Measurements from ENCODE around the gene TUBB.
"Not testable (repeated sequence)": the region's sequence is repeated elsewhere in the genome, so short reads cannot be mapped to it uniquely, and the experiment has no call there.

The TUBB gene

DNA sequence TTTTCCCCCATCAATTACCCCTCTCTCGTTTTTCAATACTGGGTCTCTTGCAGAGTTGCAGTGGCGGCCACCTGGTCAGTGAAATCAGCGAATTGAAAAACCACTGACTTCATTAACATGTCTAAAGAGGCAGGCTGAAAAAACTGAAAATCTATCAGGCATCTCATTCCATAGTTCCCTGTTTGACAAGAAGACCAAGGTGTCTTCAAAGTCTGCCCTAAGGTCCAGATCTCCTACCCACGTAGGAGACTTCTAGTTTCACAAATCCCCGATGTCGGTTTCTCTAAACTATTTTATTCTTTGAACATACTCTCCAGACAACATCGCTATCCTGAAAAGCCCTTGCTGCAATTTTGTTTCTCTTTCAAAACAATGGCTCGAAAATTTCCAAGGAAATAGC is 796 bp upstream of the TUBB start:
- no peak for DNase-seq

DNA sequence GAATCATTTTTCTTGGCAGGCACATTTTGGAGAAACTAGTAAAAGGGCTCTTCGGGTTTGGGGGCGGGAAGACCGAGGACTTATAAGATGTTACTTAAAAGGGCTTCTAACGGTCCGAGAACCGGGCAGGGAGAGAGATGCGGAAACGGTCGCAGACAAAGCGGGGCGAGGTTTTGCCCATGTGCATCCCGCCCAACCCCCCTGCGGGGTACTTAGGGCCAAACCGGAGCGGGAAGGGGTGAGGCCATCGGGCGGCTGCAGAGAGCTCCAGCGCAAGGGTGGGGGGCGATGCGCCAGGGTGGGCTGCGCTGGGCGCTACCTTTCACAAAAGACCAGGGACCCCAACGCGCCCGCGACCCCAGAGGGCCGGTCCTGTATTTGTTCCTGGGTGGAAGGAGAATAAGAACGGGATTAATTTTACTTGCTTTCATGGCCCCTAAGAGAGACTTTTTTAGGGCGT is 616 bp downstream of the TUBB start:
- peak; percentile 58 for DNase-seq

- DNase-seq, result peak; percentile 91
Measured at GRCh38 chr6:30721198-30722024, 1.3 kb downstream of the TUBB start.

- peak; percentile 27 for DNase-seq
Measured at GRCh38 chr6:30722025-30722279, 1.8 kb downstream of the TUBB start.

DNA sequence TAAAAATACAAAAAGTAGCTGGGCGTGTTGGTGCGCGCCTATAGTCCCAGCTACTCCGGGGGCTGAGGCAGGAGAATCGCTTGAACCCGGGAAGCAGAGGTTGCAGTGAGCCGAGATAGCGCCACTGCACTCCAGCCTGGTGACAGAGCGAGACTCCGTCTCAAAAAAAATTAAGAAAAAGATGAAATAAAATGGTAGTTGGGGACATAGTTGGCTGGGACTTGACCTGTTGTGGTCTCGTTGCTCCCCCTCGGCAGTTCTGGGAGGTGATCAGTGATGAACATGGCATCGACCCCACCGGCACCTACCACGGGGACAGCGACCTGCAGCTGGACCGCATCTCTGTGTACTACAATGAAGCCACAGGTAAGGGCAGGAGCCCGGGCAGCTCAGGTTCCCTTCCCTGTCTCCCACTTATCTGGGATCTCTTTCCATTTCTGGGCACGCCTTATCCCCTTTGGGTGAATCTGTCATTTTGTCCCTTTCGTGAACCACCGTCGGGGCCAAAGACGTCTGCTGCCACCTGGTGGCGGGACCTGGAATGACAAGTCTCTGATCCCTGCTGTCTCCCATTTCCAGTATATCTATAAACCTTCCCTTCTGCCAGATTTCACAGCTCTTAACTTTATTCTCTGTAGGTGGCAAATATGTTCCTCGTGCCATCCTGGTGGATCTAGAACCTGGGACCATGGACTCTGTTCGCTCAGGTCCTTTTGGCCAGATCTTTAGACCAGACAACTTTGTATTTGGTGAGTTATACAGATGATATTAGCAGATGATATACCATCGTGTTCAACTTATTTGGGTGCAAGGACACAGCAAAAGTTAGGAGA is 2.3 kb downstream of the TUBB start:
- DNase-seq, result peak; percentile 82

DNA sequence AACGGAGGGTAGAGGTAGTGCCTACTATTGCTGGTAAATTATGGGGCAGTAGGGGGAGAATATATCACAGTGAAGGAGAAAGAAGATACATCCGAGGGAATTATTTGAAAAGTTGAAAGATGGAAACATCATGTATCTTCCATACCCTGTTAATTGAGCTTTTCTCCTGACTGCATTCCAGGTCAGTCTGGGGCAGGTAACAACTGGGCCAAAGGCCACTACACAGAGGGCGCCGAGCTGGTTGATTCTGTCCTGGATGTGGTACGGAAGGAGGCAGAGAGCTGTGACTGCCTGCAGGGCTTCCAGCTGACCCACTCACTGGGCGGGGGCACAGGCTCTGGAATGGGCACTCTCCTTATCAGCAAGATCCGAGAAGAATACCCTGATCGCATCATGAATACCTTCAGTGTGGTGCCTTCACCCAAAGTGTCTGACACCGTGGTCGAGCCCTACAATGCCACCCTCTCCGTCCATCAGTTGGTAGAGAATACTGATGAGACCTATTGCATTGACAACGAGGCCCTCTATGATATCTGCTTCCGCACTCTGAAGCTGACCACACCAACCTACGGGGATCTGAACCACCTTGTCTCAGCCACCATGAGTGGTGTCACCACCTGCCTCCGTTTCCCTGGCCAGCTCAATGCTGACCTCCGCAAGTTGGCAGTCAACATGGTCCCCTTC is 3.1 kb downstream of the TUBB start:
- DNase-seq, result not testable (repeated sequence)

GRCh38 chr6:30723843-30724741 is 3.9 kb downstream of the TUBB start:
- not testable (repeated sequence) for DNase-seq

GRCh38 chr6:30724906-30725667 is 4.9 kb downstream of the TUBB start:
- no peak for DNase-seq

GRCh38 chr6:30725713-30726505 is 5.8 kb downstream of the TUBB start:
- peak; percentile 74 for DNase-seq

DNA sequence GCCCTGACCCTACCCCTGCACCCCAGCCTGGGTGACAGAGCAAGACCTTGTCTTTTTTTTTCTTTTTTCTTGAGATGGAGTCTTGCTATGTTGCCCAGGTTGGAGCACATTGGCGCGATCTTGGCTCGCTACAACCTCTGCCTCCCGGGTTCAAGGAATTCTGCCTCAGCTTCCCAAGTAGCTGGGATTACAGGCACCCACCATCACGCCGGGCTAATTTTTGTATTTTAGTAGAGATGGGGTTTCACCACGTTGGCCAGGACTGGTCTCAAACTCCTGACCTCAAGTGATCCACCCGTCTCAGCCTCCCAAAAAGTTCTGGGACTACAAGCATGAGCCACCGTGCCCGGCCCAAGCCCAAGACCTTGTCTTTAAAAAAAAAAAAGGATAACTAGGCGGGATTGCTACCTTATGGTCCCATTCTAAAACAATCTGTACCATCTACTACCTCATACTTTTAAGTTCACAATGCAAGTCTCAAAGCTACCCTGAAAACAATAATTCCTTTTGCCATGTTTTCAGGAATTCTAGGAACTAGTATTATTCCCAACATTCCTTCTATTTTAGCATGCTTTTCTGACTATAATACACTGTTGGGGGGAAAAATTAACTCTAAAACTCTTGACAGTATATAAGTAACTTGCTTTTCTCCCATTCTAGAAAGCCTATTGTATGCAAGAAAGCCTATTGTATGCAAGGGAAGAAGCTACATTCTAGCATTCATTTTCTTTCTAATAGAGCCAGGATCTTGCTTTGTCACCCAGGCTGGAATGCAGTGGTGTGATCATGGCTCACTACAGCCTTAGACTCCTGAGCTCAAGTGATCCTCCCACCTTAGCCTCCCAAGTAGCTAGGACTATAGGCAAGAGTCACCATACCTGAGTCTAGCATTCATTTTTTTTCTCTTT is 6.6 kb downstream of the TUBB start:
- DNase-seq, result peak; percentile 45

GRCh38 chr6:30727920-30728553 is 7.9 kb downstream of the TUBB start:
- peak; percentile 56 for DNase-seq

DNA sequence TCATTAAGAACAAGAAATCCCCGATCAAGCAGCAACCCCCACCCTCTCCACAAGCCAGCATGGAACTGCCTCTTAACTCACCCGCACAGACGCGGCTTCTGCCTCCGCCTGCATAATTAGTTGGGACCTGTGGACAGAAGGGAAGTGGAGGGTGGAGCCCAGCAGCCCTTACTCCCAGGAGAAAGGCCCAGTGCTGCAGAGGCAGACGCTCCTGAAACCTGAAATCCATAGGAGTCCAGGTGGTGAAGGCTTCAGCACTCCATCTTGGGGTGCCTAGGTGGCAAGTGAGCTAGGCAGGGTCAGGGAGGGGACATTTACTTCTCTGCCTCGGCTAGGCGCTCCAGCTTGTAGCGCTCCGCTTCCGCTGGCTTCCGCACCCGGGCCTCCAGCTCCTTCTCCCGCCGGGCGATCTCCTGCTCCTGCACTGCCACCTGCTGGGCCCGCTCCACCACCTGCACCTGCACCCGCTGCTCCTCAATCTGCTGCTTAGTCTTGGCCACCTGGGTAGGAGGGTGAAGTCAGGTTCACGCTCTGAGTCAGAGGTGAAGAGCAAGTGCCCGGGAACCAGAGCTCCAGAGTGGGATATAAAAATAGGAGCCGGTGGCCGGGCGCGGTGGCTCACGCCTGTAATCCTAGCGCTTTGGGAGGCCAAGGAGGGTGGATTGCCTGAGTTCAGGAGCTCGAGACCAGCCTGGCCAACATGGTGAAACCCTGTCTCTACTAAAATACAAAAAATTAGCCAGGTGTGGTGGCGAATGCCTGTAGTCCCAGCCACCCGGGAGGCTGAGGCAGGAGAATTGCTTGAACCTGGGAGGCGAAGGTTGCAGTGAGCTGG is 10.7 kb downstream of the TUBB start:
- peak; percentile 39 for DNase-seq

GRCh38 chr6:30732237-30732943 is 12.2 kb downstream of the TUBB start:
- DNase-seq, result no peak

DNA sequence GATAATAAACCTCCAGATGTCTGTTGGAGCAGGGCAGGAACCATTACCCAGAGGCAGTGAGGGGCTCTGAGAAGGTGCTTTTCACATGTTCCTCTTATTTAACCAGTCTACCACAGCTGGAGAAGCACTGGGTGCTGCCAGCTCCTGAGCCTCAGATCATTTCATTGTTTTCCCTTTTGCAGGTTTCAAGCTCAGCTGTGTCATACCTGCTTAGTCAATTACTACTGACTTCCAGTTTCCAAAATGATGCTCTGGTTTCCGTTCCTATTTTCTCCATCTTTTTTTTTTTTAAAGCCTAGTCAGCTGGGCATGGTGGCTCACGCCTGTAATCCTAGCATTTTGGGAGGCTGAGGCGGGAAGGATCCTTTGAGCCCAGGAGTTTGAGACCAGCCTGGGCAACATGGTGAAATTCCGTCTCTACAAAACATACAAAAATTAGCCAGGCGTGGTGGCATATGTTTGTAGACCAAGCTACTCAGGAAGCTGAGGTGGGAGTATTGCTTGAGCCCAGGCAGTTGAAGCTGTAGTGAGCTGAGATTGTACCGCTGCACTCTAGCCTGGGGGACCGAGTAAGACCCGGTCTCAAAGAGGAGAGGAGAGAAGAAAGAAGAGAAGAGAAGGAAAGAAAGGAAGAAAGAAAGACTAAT is 15.6 kb downstream of the TUBB start:
- no peak for DNase-seq

GRCh38 chr6:30738532-30738931 is 18.4 kb downstream of the TUBB start:
- DNase-seq, result no peak

DNA sequence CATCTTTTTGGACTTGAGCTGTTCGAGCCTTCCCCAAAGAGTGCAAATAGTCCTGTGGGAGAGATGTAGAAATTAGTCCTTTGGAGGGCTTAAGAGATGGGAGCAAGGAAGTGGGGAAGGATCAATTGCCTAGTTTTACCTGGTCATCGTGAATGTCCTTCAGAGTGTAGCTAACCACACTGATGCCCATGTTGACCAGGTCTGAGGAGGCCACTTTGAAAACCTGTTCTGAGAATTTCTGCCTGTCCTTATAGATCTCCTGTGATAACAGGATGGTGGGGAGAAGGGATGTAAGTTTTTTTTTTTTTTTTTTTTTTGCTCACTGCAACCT is 20.4 kb downstream of the TUBB start:
- no peak for DNase-seq

- DNase-seq, result no peak
Measured at GRCh38 chr6:30741063-30741779, 21.1 kb downstream of the TUBB start.
